Heart left ventricle (tissue), 13 donors: ENCODE data around the gene ARID5B.

Source experiments
- POLR2A ChIP-seq, 2 donors: fragments of 450-650 bp; IDR thresholded peaks; one replicate each; pipeline ENCODE4 v1.6.1; 2017; ENCODE audit warnings: antibody characterized with exemption in 2 of 2, mild to moderate bottlenecking in 2 of 2, moderate library complexity in 2 of 2
- TF ChIP-seq, protein P1 (sequence below), 12 donors: fragments of 200-600 bp; sonication (generic) in 4 of 12; IDR thresholded peaks; one replicate each; pipeline versions ENCODE4 v1.5.0 to v1.8.0; 2018 to 2022; ENCODE audit warnings: antibody characterized with exemption in 12 of 12, mild to moderate bottlenecking in 5 of 12
- donor health status: ischemic (EF 13 %, LVEDD 7.1; RV severe dilation, severe dysfunction).
- donor health status: DM: no; HTN: yes; CAD: no.
- donor health status: DM: no; HTN: no; CAD: no.
- donor health status: ischemic (EF 25% LVEDD 6.9; RV normal size, moderate dysfunction).
- donor health status: ischemic (EF 25% LVEDD 5.7; RV mildly dilated, moderate dysfunction).
- donor health status: ischemic (EF 35%, LVEDD 5.7; RV mildly dilated, moderate dysfunction).
- donor health status: nonischemic (EF 11% LVEDD 7.7; RV severe dilation, severe dysfunction).
- donor health status: DM: yes; HTN: yes; CAD: no.
- donor health status: PGD.
- donor health status: ischemic (EF 29% LVEDD 5.4; RV normal size, mild dysfunction).
- donor health status: nonischemic (EF 23%, LVEDD 6.1; RV moderate dilation, normal function).

DNA sequence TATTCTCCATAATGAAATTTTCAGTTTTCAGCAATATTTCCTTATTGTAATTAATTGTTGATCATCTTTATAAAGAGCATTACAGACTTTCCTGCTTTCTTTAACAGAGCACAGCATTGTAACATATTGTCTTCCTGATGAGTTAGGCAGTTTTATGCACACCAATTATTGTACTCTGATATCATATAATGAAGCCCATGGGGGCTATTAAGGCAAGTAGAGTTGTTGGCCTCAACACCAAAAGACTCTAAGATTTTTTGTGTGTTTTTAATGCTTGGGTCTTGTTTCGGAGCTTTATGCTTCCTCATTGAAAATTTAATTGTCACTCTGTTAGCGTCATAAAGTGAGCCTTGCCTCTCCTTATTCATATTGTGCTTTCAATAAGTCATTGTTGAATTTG, 49.2 kb upstream of the ARID5B start:
- TF ChIP-seq, protein P1, sequence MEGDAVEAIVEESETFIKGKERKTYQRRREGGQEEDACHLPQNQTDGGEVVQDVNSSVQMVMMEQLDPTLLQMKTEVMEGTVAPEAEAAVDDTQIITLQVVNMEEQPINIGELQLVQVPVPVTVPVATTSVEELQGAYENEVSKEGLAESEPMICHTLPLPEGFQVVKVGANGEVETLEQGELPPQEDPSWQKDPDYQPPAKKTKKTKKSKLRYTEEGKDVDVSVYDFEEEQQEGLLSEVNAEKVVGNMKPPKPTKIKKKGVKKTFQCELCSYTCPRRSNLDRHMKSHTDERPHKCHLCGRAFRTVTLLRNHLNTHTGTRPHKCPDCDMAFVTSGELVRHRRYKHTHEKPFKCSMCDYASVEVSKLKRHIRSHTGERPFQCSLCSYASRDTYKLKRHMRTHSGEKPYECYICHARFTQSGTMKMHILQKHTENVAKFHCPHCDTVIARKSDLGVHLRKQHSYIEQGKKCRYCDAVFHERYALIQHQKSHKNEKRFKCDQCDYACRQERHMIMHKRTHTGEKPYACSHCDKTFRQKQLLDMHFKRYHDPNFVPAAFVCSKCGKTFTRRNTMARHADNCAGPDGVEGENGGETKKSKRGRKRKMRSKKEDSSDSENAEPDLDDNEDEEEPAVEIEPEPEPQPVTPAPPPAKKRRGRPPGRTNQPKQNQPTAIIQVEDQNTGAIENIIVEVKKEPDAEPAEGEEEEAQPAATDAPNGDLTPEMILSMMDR (IDR thresholded peaks at IDR 0.05): no peak
- TF ChIP-seq POLR2A (IDR thresholded peaks at IDR 0.05): no peak
